ENCODE data around the gene ZNF335. TPM values are rescaled to one million over a fixed set of nuclear protein-coding genes. Genes with fewer than 3 reads are reported as not detected.

ZNF335 gene
- total and polyA plus RNA-seq, 2 of the 13 experiments (the other 11 are each of a cell fraction or from before 2014, with no cell fraction given): 9.7 to 13.7 TPM

- TF ChIP-seq ZFP41 (CRISPR knock-in tag; IDR thresholded peaks at IDR 0.05; ENCODE audit: borderline replicate concordance) (no peak), TOE1 (CRISPR knock-in tag; IDR thresholded peaks at IDR 0.05) (no peak), TP53 (CRISPR knock-in tag; conservative IDR thresholded peaks at IDR 0.05) (no peak), RBM39 (IDR thresholded peaks at IDR 0.05; ENCODE audit: low read depth, low read length, poor library complexity, severe bottlenecking) (no peak), ZNF609 (CRISPR knock-in tag; IDR thresholded peaks at IDR 0.05; ENCODE audit: borderline replicate concordance) (peak; percentile 81; the same call in 1 of the 2 replicates), ZNF34 (CRISPR knock-in tag; IDR thresholded peaks at IDR 0.05; ENCODE audit: borderline replicate concordance) (no peak), ZNF687 (CRISPR knock-in tag; IDR thresholded peaks at IDR 0.05) (no peak), ZFP36 (IDR thresholded peaks at IDR 0.05; ENCODE audit: borderline replicate concordance, low read depth, low read length, partially characterized antibody) (no peak), ZNF768 (CRISPR knock-in tag; IDR thresholded peaks at IDR 0.05) (no peak), ZNF576 (CRISPR knock-in tag; IDR thresholded peaks at IDR 0.05) (no peak), PLSCR1 (CRISPR knock-in tag; IDR thresholded peaks at IDR 0.05; ENCODE audit: borderline replicate concordance) (no peak), SAFB2 (CRISPR knock-in tag; IDR thresholded peaks at IDR 0.05; ENCODE audit: borderline replicate concordance, low read depth) (no peak), MXI1 (IDR thresholded peaks at IDR 0.05; ENCODE audit: borderline replicate concordance, low read depth, low read length) (no peak), PAF1 (CRISPR knock-in tag; IDR thresholded peaks at IDR 0.05) (no peak), FIP1L1 (IDR thresholded peaks at IDR 0.05; ENCODE audit: borderline replicate concordance, insufficient read depth, low read depth, low read length) (no peak), ZNF3 (CRISPR knock-in tag; IDR thresholded peaks at IDR 0.05) (no peak), RFX5 (IDR thresholded peaks at IDR 0.05; ENCODE audit: low read depth, low read length) (no peak), ZNF563 (CRISPR knock-in tag; IDR thresholded peaks at IDR 0.05) (no peak)
These were observed 42.8 kb upstream of the ZNF335 start (continued) for GRCh38 chr20:46014517-46015396.

All from HepG2 (cell line).